ENCODE measurements around the gene CMKLR1. TPM values are rescaled to one million over a fixed set of nuclear protein-coding genes. Genes with fewer than 3 reads are reported as not detected.

Gene CMKLR1
- total and polyA plus RNA-seq, 9 of the 15 experiments (the other 6 are each of a cell fraction or from before 2014, with no cell fraction given) = 0.11 to 1.4 (median 0.20) TPM

DNA sequence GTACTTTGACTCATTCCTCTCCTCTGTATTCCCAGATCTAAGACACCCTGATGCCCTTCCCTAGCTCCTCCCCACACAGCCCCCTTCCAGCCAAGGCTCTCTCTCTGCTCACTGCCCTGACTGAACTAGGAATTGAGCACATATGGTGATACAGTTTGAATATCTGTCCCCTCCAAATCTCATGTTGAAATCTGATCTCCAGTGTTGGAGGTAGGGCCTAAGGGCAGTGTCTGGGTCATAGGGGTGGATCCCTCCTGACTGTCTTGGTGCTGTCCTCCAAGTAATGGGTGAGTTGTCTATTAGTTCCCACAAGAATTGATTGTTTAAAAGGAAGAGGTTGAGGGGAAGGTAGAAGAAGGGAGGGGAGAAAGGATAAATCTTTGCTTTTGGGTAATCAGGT, 17.4 kb downstream of the CMKLR1 start:
- BruUV-seq (replicated peaks) = no TSS peak
- TF ChIP-seq TAF1 (IDR thresholded peaks at IDR 0.05; ENCODE audit: control insufficient read depth, extremely low read depth, insufficient read depth, low read length, severe bottlenecking) (no peak), XRCC5 (IDR thresholded peaks at IDR 0.05; ENCODE audit: low read depth, low read length) (no peak), CBFB (CRISPR knock-in tag; IDR thresholded peaks at IDR 0.05) (no peak), MTA3 (IDR thresholded peaks at IDR 0.05; ENCODE audit: borderline replicate concordance) (no peak), SRSF1 (IDR thresholded peaks at IDR 0.05; ENCODE audit: low read depth, low read length) (no peak), ZNF75A (CRISPR knock-in tag; IDR thresholded peaks at IDR 0.05) (no peak), ZNF507 (tag; conservative IDR thresholded peaks at IDR 0.05) (no peak), CBFA2T3 (IDR thresholded peaks at IDR 0.05) (no peak)
- TF ChIP-seq, protein P1, sequence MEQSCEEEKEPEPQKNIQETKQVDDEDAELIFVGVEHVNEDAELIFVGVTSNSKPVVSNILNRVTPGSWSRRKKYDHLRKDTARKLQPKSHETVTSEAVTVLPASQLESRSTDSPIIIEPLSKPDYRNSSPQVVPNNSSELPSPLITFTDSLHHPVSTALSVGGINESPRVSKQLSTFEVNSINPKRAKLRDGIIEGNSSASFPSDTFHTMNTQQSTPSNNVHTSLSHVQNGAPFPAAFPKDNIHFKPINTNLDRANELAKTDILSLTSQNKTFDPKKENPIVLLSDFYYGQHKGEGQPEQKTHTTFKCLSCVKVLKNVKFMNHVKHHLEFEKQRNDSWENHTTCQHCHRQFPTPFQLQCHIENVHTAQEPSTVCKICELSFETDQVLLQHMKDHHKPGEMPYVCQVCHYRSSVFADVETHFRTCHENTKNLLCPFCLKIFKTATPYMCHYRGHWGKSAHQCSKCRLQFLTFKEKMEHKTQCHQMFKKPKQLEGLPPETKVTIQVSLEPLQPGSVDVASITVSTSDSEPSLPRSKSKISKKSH (CRISPR knock-in tag; IDR thresholded peaks at IDR 0.05) = no peak
- Histone ChIP-seq H3K36me3 (ENCODE audit: control insufficient read depth, insufficient read depth, low read length) (no peaks in the 10 kb centered on the region), H3K4me2 (ENCODE audit: insufficient read depth, low read length) (no peak overlapping the region), H3K4me1 (replicated peaks in 1 of 2; ENCODE audit: control insufficient read depth in 2 of 2, insufficient read depth in 2 of 2, low read length in 2 of 2) (no peaks in the 10 kb centered on the region), H3K27me3 (ENCODE audit: control insufficient read depth in 2 of 2, insufficient read depth in 2 of 2, low read length in 2 of 2) (peaks cover 0 to 7% of the 10 kb centered on the region in 2 experiments; a peak in 2 of 5 replicates), H3K79me2 (ENCODE audit: control insufficient read depth, insufficient read depth, low read length) (no peaks in the 10 kb centered on the region), H4K20me1 (replicated peaks; ENCODE audit: control insufficient read depth, insufficient read depth, low read length) (no peaks in the 10 kb centered on the region; the same call in 1 of the 2 replicates), H3K9me3 (replicated peaks; ENCODE audit: control insufficient read depth, insufficient read depth, low read depth, low read length) (no peaks in the 10 kb centered on the region), H3K27ac (ENCODE audit: extremely low read depth, low read depth, low read length) (no peak overlapping the region), H3K9me1 (ENCODE audit: control insufficient read depth, insufficient read depth, low read length) (no peaks in the 10 kb centered on the region), H3K9ac (ENCODE audit: insufficient read depth in 1 of 2, low read depth in 2 of 2, low read length in 2 of 2) (no peak overlapping the region), H3K4me3 (no peak overlapping the region), H2AFZ (ENCODE audit: low read depth, low read length) (no peak overlapping the region)
- ATAC-seq (no peak), FAIRE-seq (no peak), DNase-seq (ENCODE audit: extremely low read depth in 1 of 4, low spot score in 3 of 4) (no peak)
- in situ Hi-C loops (cut with MboI) (no loop called here), intact Hi-C loops (cut with micrococcal nuclease) (no loop called here)
- ChIA-PET POLR2A (interaction anchor here (0.6 to 1.2 kb wide), 3 partner anchors 9 to 25 kb away, joined by 3 to 5 read pairs (median 4); no protein-coding TSS in a partner anchor), CTCF (ENCODE audit: low intra/inter-chr PET ratio) (no interaction called here)

Data from K562 (cell line).